ENCODE measurements around the gene CDK5RAP3. TPM values are rescaled to one million over a fixed set of nuclear protein-coding genes. Genes with fewer than 3 reads are reported as not detected.

The CDK5RAP3 gene
- total and polyA plus RNA-seq, 2 experiments from 2014 or later, result 92.6 to 106 TPM

GRCh38 chr17:47990962-47991731 lies 20.2 kb downstream of the CDK5RAP3 start:
- peak overlapping the region; percentile 38; the same call in 2 of the 3 replicates for H3K4me3 Mint-ChIP-seq
- Histone ChIP-seq H3K4me2 (peak overlapping the region; percentile 74), H3F3A (replicated peaks; ENCODE audit: low read depth) (0 out of 2 replicates have a peak, but pooled peaks cover 6% of the 10 kb centered on the region), H3K4me1 (ENCODE audit: insufficient read depth) (peaks cover 51% of the 10 kb centered on the region), H3K27me3 (ENCODE audit: insufficient read depth) (no peaks in the 10 kb centered on the region), H4K20me1 (replicated peaks; ENCODE audit: insufficient read depth) (no peaks in the 10 kb centered on the region), H3K4me3 (peak overlapping the region; percentile 45), H3K79me2 (replicated peaks; ENCODE audit: insufficient read depth) (no peaks in the 10 kb centered on the region), H3K9me2 (ENCODE audit: insufficient read depth) (no peaks in the 10 kb centered on the region), H3K36me3 (ENCODE audit: insufficient read depth) (no peaks in the 10 kb centered on the region), H3K27ac (ENCODE audit: low read depth) (no peak overlapping the region), H2AFZ (peak overlapping the region; percentile 98)
- H3K9me3 Mint-ChIP-seq, result no peaks in the 10 kb centered on the region
- no peak for TF ChIP-seq NANOG (IDR thresholded peaks at IDR 0.05; ENCODE audit: borderline replicate concordance)
- TF ChIP-seq, protein P1, sequence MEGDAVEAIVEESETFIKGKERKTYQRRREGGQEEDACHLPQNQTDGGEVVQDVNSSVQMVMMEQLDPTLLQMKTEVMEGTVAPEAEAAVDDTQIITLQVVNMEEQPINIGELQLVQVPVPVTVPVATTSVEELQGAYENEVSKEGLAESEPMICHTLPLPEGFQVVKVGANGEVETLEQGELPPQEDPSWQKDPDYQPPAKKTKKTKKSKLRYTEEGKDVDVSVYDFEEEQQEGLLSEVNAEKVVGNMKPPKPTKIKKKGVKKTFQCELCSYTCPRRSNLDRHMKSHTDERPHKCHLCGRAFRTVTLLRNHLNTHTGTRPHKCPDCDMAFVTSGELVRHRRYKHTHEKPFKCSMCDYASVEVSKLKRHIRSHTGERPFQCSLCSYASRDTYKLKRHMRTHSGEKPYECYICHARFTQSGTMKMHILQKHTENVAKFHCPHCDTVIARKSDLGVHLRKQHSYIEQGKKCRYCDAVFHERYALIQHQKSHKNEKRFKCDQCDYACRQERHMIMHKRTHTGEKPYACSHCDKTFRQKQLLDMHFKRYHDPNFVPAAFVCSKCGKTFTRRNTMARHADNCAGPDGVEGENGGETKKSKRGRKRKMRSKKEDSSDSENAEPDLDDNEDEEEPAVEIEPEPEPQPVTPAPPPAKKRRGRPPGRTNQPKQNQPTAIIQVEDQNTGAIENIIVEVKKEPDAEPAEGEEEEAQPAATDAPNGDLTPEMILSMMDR (conservative IDR thresholded peaks at IDR 0.05; ENCODE audit: low read depth in 2 of 2), result no peak
- no peak for TF ChIP-seq REST (IDR thresholded peaks at IDR 0.05; ENCODE audit: unreplicated experiment)
- TF ChIP-seq ZNF462 (CRISPR knock-in tag; IDR thresholded peaks at IDR 0.05), result no peak
- TF ChIP-seq, protein P2, sequence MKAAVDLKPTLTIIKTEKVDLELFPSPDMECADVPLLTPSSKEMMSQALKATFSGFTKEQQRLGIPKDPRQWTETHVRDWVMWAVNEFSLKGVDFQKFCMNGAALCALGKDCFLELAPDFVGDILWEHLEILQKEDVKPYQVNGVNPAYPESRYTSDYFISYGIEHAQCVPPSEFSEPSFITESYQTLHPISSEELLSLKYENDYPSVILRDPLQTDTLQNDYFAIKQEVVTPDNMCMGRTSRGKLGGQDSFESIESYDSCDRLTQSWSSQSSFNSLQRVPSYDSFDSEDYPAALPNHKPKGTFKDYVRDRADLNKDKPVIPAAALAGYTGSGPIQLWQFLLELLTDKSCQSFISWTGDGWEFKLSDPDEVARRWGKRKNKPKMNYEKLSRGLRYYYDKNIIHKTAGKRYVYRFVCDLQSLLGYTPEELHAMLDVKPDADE (IDR thresholded peaks at IDR 0.05), result no peak
- no peak for TF ChIP-seq STAT1 (IDR thresholded peaks at IDR 0.05; ENCODE audit: unreplicated experiment)
- no peak for TF ChIP-seq CREB1 (CRISPR knock-in tag; IDR thresholded peaks at IDR 0.05; ENCODE audit: low read depth)
- no peak for TF ChIP-seq JUNB (IDR thresholded peaks at IDR 0.05; ENCODE audit: unreplicated experiment)
- TF ChIP-seq ZNF114 (CRISPR knock-in tag; IDR thresholded peaks at IDR 0.05), result no peak
- TF ChIP-seq ZNF331 (CRISPR knock-in tag; IDR thresholded peaks at IDR 0.05; ENCODE audit: low read depth), result no peak
- no peak for TF ChIP-seq EZH2 (IDR thresholded peaks at IDR 0.05; ENCODE audit: low read depth, unreplicated experiment)
- no peak for TF ChIP-seq POLR2AphosphoS5 (IDR thresholded peaks at IDR 0.05; ENCODE audit: low read depth)
- TF ChIP-seq EZH2phosphoT487 (IDR thresholded peaks at IDR 0.05; ENCODE audit: unreplicated experiment), result no peak
- ATAC-seq (peak; percentile 32), DNase-seq (ENCODE audit: low spot score) (peak; percentile 75)
- peaks cover 83% of the 10 kb centered on the region for H3K4me1 Mint-ChIP-seq
- peaks cover 20% of the 10 kb centered on the region for H3K27me3 Mint-ChIP-seq (ENCODE audit: insufficient read depth, low read depth, poor library complexity)
- H3K27ac Mint-ChIP-seq, result peak overlapping the region; percentile 73
- no peaks in the 10 kb centered on the region for H3K36me3 Mint-ChIP-seq (ENCODE audit: low read depth)
